GM18502 (cell line): ENCODE results near the gene CTU1.
A peak's percentile ranks its signal among the peaks of the same experiment; 100 is the strongest.

Experiments used
- ATAC-seq: cut with Tn5 transposase; IDR thresholded peaks from one replicate; pipeline ENCODE4 v1.9.1; 2021; ENCODE audit warnings: mild to moderate bottlenecking; ENCODE audit not compliant: unreplicated experiment, poor library complexity

CTU1 gene

GRCh38 chr19:51108805-51109146 is 567 bp upstream of the CTU1 start:
- peak; percentile 44 for ATAC-seq

GRCh38 chr19:51107406-51108065 is 673 bp downstream of the CTU1 start:
- ATAC-seq = peak; percentile 11

GRCh38 chr19:51103926-51104341 is 4.3 kb downstream of the CTU1 start:
- no peak for ATAC-seq

- no peak for ATAC-seq
Observed at GRCh38 chr19:51102991-51103390, 5.2 kb downstream of the CTU1 start.

DNA sequence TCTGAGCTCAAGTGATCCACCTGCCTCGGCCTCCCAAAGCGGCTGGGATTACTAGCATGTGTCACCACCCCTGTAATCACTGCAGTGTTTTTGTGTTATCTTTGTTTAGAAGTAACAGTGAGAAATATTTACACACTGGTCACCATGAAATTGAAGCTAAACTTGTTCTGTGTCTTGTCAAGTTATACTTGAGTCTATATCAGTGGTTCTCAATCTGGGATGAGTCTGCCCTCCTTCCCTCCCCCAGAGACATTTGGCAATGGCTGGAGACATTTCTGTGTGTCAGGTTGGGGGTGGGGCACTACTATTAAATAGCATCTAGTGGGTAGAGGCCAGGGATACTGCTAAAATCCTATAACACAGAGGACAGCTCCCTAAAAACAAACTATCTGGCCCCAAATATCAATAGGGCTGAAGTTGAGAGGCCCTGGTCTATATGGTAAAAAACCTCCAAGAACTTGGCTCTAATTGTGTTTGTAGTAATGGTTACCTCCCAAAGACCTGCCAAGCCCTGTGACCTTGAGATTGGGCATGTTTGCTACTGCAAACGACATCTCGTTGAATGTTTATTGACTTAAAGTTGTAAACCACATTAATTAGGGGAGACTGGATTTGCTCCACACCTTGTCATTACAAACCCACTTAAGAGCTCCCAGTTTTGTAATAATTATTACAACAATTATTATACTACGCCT is 6.9 kb downstream of the CTU1 start:
- no peak for ATAC-seq

- no peak for ATAC-seq
Observed at GRCh38 chr19:51100601-51101000, 7.6 kb downstream of the CTU1 start.

DNA sequence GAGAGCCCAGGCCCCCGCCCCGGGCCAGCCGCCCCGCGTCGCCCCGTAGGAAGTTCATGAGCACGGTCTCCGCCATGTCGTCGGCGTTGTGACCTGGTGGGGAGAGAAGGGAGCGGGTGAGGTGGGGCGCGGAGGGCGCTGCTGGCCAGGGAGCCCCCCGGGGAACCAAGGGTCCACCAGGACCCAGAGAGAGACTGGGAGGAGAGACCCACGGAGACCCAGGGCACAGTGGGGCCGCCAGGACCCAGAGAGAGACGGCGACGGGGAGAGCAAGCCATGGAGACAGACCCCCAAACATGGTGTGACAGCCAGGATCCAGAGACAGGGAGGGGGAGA is 9.2 kb downstream of the CTU1 start:
- no peak for ATAC-seq

DNA sequence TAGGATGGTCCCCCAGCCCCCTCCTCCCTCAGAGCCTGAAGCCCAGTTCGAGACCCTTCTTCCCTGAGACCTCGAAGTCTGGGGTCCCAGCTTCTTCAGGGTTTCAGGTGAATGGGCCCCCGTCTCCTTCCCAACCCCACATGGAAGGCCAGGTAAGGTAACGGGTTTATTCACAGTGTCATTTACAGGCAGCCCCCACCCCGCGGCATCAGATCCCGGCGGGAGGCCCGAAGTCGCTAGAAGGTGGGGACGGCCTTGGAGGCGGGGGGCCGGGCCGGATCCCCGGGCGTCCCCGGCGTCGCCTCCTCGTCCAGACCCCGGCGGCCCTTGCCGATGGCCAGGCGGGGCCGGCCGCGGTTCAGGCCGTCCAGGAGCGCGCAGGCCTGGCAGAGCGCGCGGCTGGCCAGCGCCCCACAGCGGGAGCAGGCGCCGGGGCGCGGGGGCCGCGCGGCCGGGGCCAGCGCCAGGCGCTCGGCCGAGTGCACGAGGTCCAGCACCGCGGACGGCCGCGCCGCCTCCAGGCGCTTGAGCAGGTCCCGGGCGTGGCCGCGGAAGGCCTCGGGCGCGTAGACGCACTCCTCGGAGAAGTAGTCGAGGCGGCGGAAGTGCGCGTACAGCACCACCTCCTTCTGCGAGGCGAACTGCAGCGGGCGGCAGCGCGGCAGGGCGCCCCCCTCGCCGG is 9.7 kb downstream of the CTU1 start:
- no peak for ATAC-seq

DNA sequence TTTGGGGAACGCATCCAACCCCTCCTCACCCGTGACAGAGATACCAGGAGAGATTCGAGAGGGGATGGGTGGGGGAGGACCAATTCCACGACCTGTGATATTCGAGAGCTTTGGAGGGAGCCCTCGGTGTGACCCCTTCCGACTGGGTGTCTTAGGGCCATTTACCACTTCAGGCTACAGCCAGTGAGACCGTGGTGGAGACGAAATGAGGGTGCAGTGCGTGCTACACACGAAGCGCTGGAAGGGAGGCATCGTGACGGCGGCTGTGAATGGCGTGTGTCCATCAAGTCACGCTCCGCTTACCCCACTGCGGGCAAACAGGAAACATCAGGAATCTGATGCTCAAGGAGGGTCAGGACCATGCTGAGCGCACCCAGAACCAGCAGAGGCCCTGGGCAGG is 10.4 kb downstream of the CTU1 start:
- ATAC-seq = no peak

DNA sequence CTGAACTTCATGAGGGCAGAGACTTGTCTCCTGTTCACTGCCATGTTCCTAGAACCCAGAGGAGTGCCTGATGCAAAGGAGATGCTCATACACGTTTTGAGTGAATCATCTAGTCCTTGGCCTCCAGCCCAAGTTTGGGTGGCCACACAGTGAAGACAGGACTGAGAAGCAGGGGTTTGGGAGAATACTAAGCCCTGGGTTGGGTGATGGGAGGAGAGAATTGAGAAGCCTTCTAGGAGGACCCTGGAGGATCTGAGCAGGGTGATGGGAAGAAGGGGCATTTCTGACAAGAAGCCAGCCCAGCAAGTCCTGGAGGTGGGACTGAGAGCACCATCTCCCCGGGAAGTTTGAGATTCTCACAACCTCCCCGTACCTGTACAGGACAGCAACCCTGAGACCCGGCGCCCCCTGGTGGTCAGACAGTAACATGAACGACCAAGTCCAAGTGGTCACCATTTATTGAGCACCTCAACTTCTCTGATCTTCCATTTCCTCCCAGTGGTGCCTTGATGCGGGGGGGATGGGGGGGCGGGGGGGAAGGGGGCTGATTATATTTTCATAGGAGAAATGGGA is 11.0 kb downstream of the CTU1 start:
- no peak for ATAC-seq

DNA sequence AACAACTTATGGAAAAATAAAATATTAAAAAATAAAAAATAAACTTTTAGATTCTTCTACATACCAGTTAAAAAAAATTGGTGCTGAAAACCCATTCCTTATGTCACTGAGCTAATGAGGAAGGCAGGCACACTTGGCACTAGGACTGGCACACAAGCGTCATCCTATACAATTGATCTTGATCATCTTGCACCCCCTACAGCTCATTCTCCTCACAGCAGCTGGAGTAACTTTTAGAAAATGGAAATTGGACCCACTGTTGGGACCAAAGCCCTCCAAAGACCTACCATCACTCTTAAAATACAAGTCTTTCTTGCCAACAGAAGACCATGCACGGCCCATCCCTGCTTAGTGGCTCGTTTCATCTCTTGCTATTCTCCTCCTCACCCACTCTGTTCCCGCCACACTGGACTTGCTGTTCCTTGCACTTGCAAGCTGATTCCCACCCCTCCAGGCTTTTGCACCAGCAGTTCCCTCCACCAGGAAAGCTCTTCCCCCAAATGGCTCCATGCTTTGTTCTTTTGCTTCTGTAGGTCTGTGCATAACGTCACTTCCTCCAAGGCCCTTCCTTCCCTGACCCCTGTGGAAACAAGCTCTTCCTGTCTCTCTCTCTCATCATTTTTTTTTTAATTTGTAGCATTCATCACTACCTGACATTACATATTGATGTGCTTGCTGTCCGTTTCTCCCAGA is 11.6 kb downstream of the CTU1 start:
- ATAC-seq = no peak

- ATAC-seq = no peak
Observed at GRCh38 chr19:51094696-51095279, 13.4 kb downstream of the CTU1 start.

GRCh38 chr19:51093510-51094345 is 14.5 kb downstream of the CTU1 start:
- ATAC-seq = no peak

DNA sequence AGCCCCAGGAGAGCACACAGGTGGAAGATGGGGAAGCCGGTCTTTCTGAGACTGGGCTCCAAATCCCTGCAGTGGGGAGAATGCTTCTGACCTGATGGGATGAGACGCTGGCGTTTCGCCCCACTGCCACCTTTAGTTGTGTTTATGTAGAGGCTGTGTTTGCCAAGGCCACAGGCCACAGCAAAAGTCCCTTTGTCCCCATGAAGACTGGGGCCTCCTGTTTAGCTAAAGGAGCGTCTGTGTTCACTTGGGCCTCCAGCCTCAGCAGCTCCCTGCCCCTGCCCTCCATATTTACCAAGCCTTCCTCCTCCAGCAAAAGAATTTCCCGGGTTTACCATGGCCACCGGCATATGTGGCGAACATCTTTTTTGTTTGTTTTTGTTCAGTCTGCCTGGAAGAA is 15.1 kb downstream of the CTU1 start:
- ATAC-seq = no peak

- ATAC-seq = no peak
Observed at GRCh38 chr19:51091895-51092873, 16.0 kb downstream of the CTU1 start.

GRCh38 chr19:51091126-51091525 is 17.1 kb downstream of the CTU1 start:
- ATAC-seq = no peak

- no peak for ATAC-seq
Observed at GRCh38 chr19:51090471-51090870, 17.7 kb downstream of the CTU1 start.

DNA sequence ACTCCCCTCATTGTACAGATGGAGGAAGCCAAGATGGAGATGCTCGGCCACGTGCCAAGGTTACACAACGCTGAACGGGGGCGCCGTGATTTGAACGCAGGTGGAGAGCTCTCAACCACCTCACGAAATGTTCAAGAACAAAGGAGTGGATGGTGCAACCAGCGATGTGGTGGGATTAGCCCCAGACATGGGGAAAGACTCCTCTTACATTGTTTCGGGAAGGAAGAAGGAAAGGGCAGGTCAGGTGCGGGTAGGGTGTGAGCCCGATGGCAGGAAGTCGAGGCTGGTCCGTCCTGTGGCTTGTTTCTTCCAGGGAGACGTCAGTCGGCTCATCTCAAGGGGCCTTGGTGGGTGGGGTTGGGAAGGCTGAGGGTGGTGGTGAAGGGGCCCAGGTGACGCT is 18.4 kb downstream of the CTU1 start:
- ATAC-seq = no peak
